SH-SY5Y (cell line): ENCODE measurements around the gene TMEM131.

Source experiments
- GATA2 ChIP-seq: IDR thresholded peaks from 2 replicates; pipeline ENCODE4 v1.6.1; 2011; ENCODE audit warnings: mild to moderate bottlenecking, low read depth, low read length
- GATA3 ChIP-seq: IDR thresholded peaks from 2 replicates; pipeline ENCODE4 v1.6.1; 2011; ENCODE audit warnings: low read depth, mild to moderate bottlenecking, low read length, moderate library complexity

DNA sequence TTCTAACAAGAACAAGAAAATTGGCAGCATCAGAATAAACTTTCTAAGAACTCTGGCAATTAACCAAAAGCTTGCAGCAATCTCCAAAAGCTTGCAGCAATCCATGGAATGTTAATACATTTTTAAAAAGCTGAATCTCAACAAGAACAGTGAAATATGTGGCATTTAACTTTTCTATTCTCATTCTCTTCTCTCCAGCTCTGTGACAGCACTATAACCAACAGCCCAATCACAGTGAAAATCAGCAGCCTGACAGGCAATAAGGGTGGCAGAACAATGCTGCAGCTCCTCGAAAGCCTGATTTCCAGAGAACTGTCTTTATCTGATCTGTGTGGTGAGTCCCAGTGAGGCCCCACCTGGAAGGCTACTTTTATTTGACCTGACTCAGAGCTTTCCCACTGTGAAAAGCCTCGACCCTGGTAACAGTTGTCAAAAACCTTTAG, 60.0 kb downstream of the TMEM131 start:
- TF ChIP-seq GATA2 (peak; percentile 85), GATA3 (peak; percentile 66)
